GM21786 (cell line): ENCODE data around the gene EXOC7.

Experiments
- ATAC-seq: cut with Tn5 transposase; IDR thresholded peaks from one replicate; pipeline ENCODE4 v1.9.1; 2021; ENCODE audit not compliant: unreplicated experiment

EXOC7 gene

GRCh38 chr17:76122431-76123190 lies 19.0 kb upstream of the EXOC7 start:
- ATAC-seq: no peak

- no peak for ATAC-seq
Observed at GRCh38 chr17:76121932-76122430, 18.4 kb upstream of the EXOC7 start.

- no peak for ATAC-seq
Observed at GRCh38 chr17:76120658-76121008, 17.0 kb upstream of the EXOC7 start.

GRCh38 chr17:76119409-76120371 lies 16.1 kb upstream of the EXOC7 start:
- no peak for ATAC-seq

- no peak for ATAC-seq
Observed at GRCh38 chr17:76115138-76115754, 11.7 kb upstream of the EXOC7 start.

GRCh38 chr17:76111956-76112355 lies 8.4 kb upstream of the EXOC7 start:
- ATAC-seq: no peak

- ATAC-seq: no peak
Observed at GRCh38 chr17:76107509-76107908, 3.9 kb upstream of the EXOC7 start.

- no peak for ATAC-seq
Observed at GRCh38 chr17:76106703-76107102, 3.1 kb upstream of the EXOC7 start.

- ATAC-seq: no peak
Observed at GRCh38 chr17:76104896-76105231, 1.3 kb upstream of the EXOC7 start.

- no peak for ATAC-seq
Observed at GRCh38 chr17:76104140-76104895, 731 bp upstream of the EXOC7 start.

GRCh38 chr17:76102944-76103273 lies 678 bp downstream of the EXOC7 start:
- no peak for ATAC-seq

GRCh38 chr17:76097716-76098295 lies 5.8 kb downstream of the EXOC7 start:
- ATAC-seq: no peak

GRCh38 chr17:76095943-76096342 lies 7.6 kb downstream of the EXOC7 start:
- ATAC-seq: no peak

- ATAC-seq: no peak
Observed at GRCh38 chr17:76094046-76094445, 9.5 kb downstream of the EXOC7 start.

- ATAC-seq: no peak
Observed at GRCh38 chr17:76092526-76093413, 10.8 kb downstream of the EXOC7 start.

GRCh38 chr17:76091526-76092286 lies 11.9 kb downstream of the EXOC7 start:
- ATAC-seq: no peak

GRCh38 chr17:76090517-76091129 lies 13.0 kb downstream of the EXOC7 start:
- ATAC-seq: no peak

- no peak for ATAC-seq
Observed at GRCh38 chr17:76089680-76090516, 13.7 kb downstream of the EXOC7 start.
